ENCODE data around the gene WDFY2. TPM values are rescaled to one million over a fixed set of nuclear protein-coding genes. Genes with fewer than 3 reads are reported as not detected.

The WDFY2 gene
- total RNA-seq, 1 donor from 2014 or later, result 20.8 TPM

GRCh38 chr13:51605698-51606097, 21.4 kb downstream of the WDFY2 start:
- intact Hi-C loops (cut with micrococcal nuclease), result no loop called here
- no peaks in the 10 kb centered on the region for H3K9me3 Mint-ChIP-seq
- H3K36me3 Mint-ChIP-seq (ENCODE audit: low read depth), result peaks cover 3% of the 10 kb centered on the region
- H3K4me3 Mint-ChIP-seq, result no peak overlapping the region
- no peaks in the 10 kb centered on the region for H3K27me3 Mint-ChIP-seq
- H3K27ac Mint-ChIP-seq, result no peak overlapping the region
- DNase-seq (no peak), ATAC-seq (ENCODE audit: low read depth) (no peak)
- ChIA-PET POLR2A (interaction anchor here (0.6 to 2.6 kb wide), 3 partner anchors 10 to 153 kb away, joined by 3 to 7 read pairs (median 3); partner anchors contain the start of gene INTS6), CTCF (no interaction called here)
- no peak for TF ChIP-seq CTCF (IDR thresholded peaks at IDR 0.05)
- peaks cover 64% of the 10 kb centered on the region for H3K4me1 Mint-ChIP-seq

- ATAC-seq (ENCODE audit: low read depth), result no peak
Measured at GRCh38 chr13:51607165-51607564, 22.9 kb downstream of the WDFY2 start.

GRCh38 chr13:51608857-51609406, 24.7 kb downstream of the WDFY2 start:
- DNase-seq (no peak), ATAC-seq (ENCODE audit: low read depth) (peak; percentile 79)
- Mint-ChIP-seq H3K4me1 (peaks cover 66% of the 10 kb centered on the region), H3K4me3 (peak overlapping the region; percentile 71), H3K9me3 (no peaks in the 10 kb centered on the region), H3K36me3 (ENCODE audit: low read depth) (no peaks in the 10 kb centered on the region), H3K27me3 (no peaks in the 10 kb centered on the region), H3K27ac (peak overlapping the region; percentile 84)
- TF ChIP-seq CTCF (IDR thresholded peaks at IDR 0.05), result no peak
- POLR2A ChIA-PET, result interaction anchor here (1.2 to 10.2 kb wide), 2 partner anchors 36 to 156 kb away, joined by 5 to 114 read pairs; partner anchors contain the start of gene INTS6
- CTCF ChIA-PET, result interaction anchor here (0.8 kb wide), 1 partner anchor 172 kb away, joined by 3 read pairs; no protein-coding TSS in a partner anchor
- intact Hi-C loops (cut with micrococcal nuclease), result loop anchor here (1.0 kb wide), 1 partner anchor 25 kb away; the partner anchor contains the start of gene WDFY2

More at GRCh38 chr13:51607165-51607564, 22.9 kb downstream of the WDFY2 start:
- Mint-ChIP-seq H3K27me3 (no peaks in the 10 kb centered on the region), H3K4me1 (peaks cover 64% of the 10 kb centered on the region), H3K27ac (peak overlapping the region; percentile 72), H3K9me3 (no peaks in the 10 kb centered on the region), H3K4me3 (peak overlapping the region; percentile 24), H3K36me3 (ENCODE audit: low read depth) (peaks cover 3% of the 10 kb centered on the region)
- DNase-seq, result no peak
- ChIA-PET POLR2A (interaction anchor here (2.6 to 10.2 kb wide), 2 partner anchors 22 to 154 kb away, joined by 7 to 114 read pairs; partner anchors contain the start of gene INTS6), CTCF (interaction anchor here (1.6 kb wide), 1 partner anchor 22 kb away, joined by 3 read pairs; no protein-coding TSS in a partner anchor)
- TF ChIP-seq CTCF (IDR thresholded peaks at IDR 0.05), result no peak
- intact Hi-C loops (cut with micrococcal nuclease), result no loop called here

GRCh38 chr13:51612867-51613266, 28.6 kb downstream of the WDFY2 start:
- no peaks in the 10 kb centered on the region for H3K36me3 Mint-ChIP-seq (ENCODE audit: low read depth)
- peaks cover 67% of the 10 kb centered on the region for H3K4me1 Mint-ChIP-seq
- no peak for TF ChIP-seq CTCF (IDR thresholded peaks at IDR 0.05)
- DNase-seq, result no peak
- no peaks in the 10 kb centered on the region for H3K9me3 Mint-ChIP-seq
- peak; percentile 47 for ATAC-seq (ENCODE audit: low read depth)
- CTCF ChIA-PET, result interaction anchor here (1.7 kb wide), 1 partner anchor 10 kb away, joined by 5 read pairs; no protein-coding TSS in a partner anchor
- peak overlapping the region; percentile 77 for H3K27ac Mint-ChIP-seq
- POLR2A ChIA-PET, result interaction anchor here (1.1 to 10.2 kb wide), 5 partner anchors 27 to 181 kb away, joined by 3 to 114 read pairs (median 4); partner anchors contain the start of genes INTS6 and WDFY2
- H3K27me3 Mint-ChIP-seq, result no peaks in the 10 kb centered on the region
- intact Hi-C loops (cut with micrococcal nuclease), result no loop called here
- peak overlapping the region; percentile 64 for H3K4me3 Mint-ChIP-seq

- Mint-ChIP-seq H3K9me3 (no peaks in the 10 kb centered on the region), H3K4me3 (peak overlapping the region; percentile 64), H3K27ac (peak overlapping the region; percentile 77), H3K27me3 (no peaks in the 10 kb centered on the region), H3K36me3 (ENCODE audit: low read depth) (no peaks in the 10 kb centered on the region), H3K4me1 (peaks cover 62% of the 10 kb centered on the region)
- ATAC-seq (ENCODE audit: low read depth) (no peak), DNase-seq (no peak)
- CTCF ChIA-PET, result interaction anchor here (1.7 kb wide), 1 partner anchor 10 kb away, joined by 5 read pairs; no protein-coding TSS in a partner anchor
- no peak for TF ChIP-seq CTCF (IDR thresholded peaks at IDR 0.05)
- intact Hi-C loops (cut with micrococcal nuclease), result no loop called here
- POLR2A ChIA-PET, result interaction anchor here (1.0 to 10.2 kb wide), 7 partner anchors 19 to 184 kb away, joined by 3 to 114 read pairs (median 4); partner anchors contain the start of genes INTS6 and WDFY2
Measured at GRCh38 chr13:51613535-51613934, 29.3 kb downstream of the WDFY2 start.

Measured in activated B cell treated with CpG ODN at 0.5 μM for 24 hours (primary cell).